K562 (cell line): ENCODE measurements around the gene CPNE1. TPM values are rescaled to one million over a fixed set of nuclear protein-coding genes. Genes with fewer than 3 reads are reported as not detected.

Source experiments
- ARHGAP35 ChIP-seq: fragments of 450-650 bp; IDR thresholded peaks from 2 replicates; pipeline ENCODE4 v1.6.1; 2018; ENCODE audit not compliant: partially characterized antibody
- CHAMP1 ChIP-seq: fragments of 450-650 bp; IDR thresholded peaks from 2 replicates; pipeline ENCODE4 v1.6.1; 2016; ENCODE audit warnings: mild to moderate bottlenecking
- ELF1 ChIP-seq: fragments of 200-800 bp; sonication (Bioruptor generic); IDR thresholded peaks from 2 replicates; pipeline ENCODE4 v1.6.1; 2016; ENCODE audit warnings: missing genetic modification characterization, missing compliant biosample characterization
- GABPB2 ChIP-seq: fragments of 250-450 bp; sonication (Bioruptor Pico); conservative IDR thresholded peaks from 2 replicates; pipeline ENCODE4 v1.5.1; 2021; ENCODE audit warnings: mild to moderate bottlenecking
- HDAC1 ChIP-seq, 2 experiments: fragments of 450-650 bp; IDR thresholded peaks; 2 replicates each; pipeline ENCODE4 v1.6.1; 2016 to 2017; ENCODE audit warnings: inconsistent platforms in 1 of 2, mild to moderate bottlenecking in 1 of 2, moderate library complexity in 1 of 2
- KDM4B ChIP-seq, 2 experiments: fragments of 450-650 bp in 1 of 2; sonication (generic) in 1 of 2; IDR thresholded peaks; 2 replicates each; pipeline ENCODE4 v1.6.1; 2016 to 2017; ENCODE audit warnings: borderline replicate concordance in 2 of 2, antibody characterized with exemption in 1 of 2, low read depth in 1 of 2, mild to moderate bottlenecking in 1 of 2
- MCM3 ChIP-seq: fragments of 450-650 bp; IDR thresholded peaks from 2 replicates; pipeline ENCODE4 v1.6.1; 2016
- MEIS2 ChIP-seq: fragments of 450-650 bp; IDR thresholded peaks from 2 replicates; pipeline ENCODE4 v1.6.1; 2014; ENCODE audit warnings: mild to moderate bottlenecking; ENCODE audit not compliant: partially characterized antibody
- NFATC3 ChIP-seq: fragments of 450-650 bp; IDR thresholded peaks from 2 replicates; pipeline ENCODE4 v1.6.1; 2017; ENCODE audit warnings: mild to moderate bottlenecking
- NR2F6 ChIP-seq: fragments of 450-650 bp; formaldehyde crosslinking; IDR thresholded peaks from 2 replicates; pipeline ENCODE4 v1.4.0; 2020; ENCODE audit warnings: mild to moderate bottlenecking
- PHF20 ChIP-seq: fragments of 450-650 bp; IDR thresholded peaks from 2 replicates; pipeline ENCODE4 v1.6.1; 2018; ENCODE audit not compliant: partially characterized antibody
- PML ChIP-seq: IDR thresholded peaks from 2 replicates; pipeline ENCODE4 v1.6.1; 2012; ENCODE audit warnings: low read length, inconsistent platforms
- SRSF1 ChIP-seq: fragments of 200-400 bp; formaldehyde crosslinking; IDR thresholded peaks from 2 replicates; pipeline ENCODE4 v1.6.1; 2017; ENCODE audit warnings: mild to moderate bottlenecking, low read depth, low read length, moderate library complexity
- TEAD1 ChIP-seq, 2 experiments: fragments of 450-650 bp in 1 of 2; sonication (generic) in 1 of 2; formaldehyde crosslinking; IDR thresholded peaks; 2 replicates each; pipeline versions ENCODE4 v1.4.0 to v1.8.0; 2020 to 2022; ENCODE audit warnings: mild to moderate bottlenecking in 2 of 2, missing genetic modification reagents in 1 of 2
- TGIF2 ChIP-seq: sonication (generic); formaldehyde crosslinking; IDR thresholded peaks from 2 replicates; pipeline ENCODE4 v1.8.1; 2022; ENCODE audit warnings: mild to moderate bottlenecking, missing genetic modification reagents, moderate library complexity
- ZBTB33 ChIP-seq: sonication (generic); formaldehyde crosslinking; IDR thresholded peaks from 2 replicates; pipeline ENCODE4 v1.8.1; 2023; ENCODE audit warnings: mild to moderate bottlenecking, missing genetic modification reagents
- polyA plus RNA-seq, 8 experiments: library from polyadenylated mRNA; depleted of rRNA in 4 of 8; stranded (reverse) in 5 of 8; unstranded in 3 of 8; fragments of >200 nt; fragmentation: Nextera tagmentation in 2 of 8; fragmentation: Illumina TruSeq in 1 of 8; extraction: Ambion mirVana in 2 of 8; extraction: Trizol in 1 of 8; gene quantifications; 2 replicates each; pipeline versions ENCODE4 v1.2.1 to v1.2.3, GENCODE V29; 2011 to 2014; ENCODE audit warnings: inconsistent platforms in 1 of 8, missing spikeins in 1 of 8
- total RNA-seq, 7 experiments: library from RNA; depleted of rRNA in 6 of 7; stranded (reverse); fragments of >200 nt in 6 of 7; fragmentation: Illumina TruSeq in 2 of 7; extraction: Trizol in 2 of 7; gene quantifications; 2 replicates each; pipeline versions ENCODE4 v1.2.1 to v1.2.3, GENCODE V29; 2011 to 2021; ENCODE audit warnings: low replicate concordance in 1 of 7
- TF ChIP-seq, protein P1 (sequence below): fragments of 250-450 bp; sonication (Bioruptor Pico); IDR thresholded peaks from 2 replicates; pipeline ENCODE4 v1.5.0; 2021; ENCODE audit warnings: mild to moderate bottlenecking, moderate library complexity
- TF ChIP-seq, protein P2 (sequence below): fragments of 450-650 bp; formaldehyde crosslinking; IDR thresholded peaks from 2 replicates; pipeline ENCODE4 v1.4.0; 2020; ENCODE audit warnings: mild to moderate bottlenecking

CPNE1 gene
- total and polyA plus RNA-seq, 9 of the 15 experiments (the other 6 are each of a cell fraction or from before 2014, with no cell fraction given): 42.1 to 102 (median 56.0) TPM

DNA sequence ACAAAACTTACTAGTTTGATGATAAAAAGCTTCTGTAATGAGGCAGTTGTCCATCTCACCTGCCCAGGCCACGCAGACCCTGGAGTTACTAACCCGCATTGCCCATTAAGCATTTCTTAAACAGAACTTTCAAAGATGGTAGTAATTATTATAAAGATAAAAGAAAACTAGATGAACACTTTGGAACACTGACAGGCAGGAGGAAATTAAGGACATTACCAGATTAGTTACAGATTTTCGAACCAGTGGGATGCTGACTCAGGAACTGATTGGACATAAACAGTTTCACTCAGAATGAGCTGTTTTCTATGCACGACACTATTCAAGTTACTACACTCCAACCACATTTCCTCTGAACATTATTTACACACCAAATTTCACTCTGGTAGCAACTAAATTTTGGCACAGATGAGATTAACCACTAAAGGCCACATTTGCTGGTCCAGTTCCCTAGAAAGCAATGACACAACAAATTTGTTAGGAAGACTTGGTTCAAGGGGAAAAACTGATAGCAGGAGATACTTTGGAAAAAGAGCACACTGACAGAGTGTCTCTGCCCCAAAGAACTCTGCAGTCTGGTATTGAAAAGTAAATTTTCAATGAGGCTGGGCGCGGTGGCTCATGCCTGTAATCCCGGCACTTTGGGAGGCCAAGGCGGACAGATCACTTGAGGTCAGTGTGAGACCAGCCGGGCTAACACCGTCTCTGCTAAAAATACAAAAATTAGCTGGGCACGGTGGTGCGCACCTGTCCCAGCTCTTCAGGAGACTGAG, 37.5 kb upstream of the CPNE1 start (continued):
- TF ChIP-seq PML (peak; percentile 12), NR2F6 (CRISPR knock-in tag) (0 out of 2 replicates have a peak, but pooled peaks have one; percentile 39), NFATC3 (no peak), TEAD1 (CRISPR knock-in tag; IDR thresholded peaks at IDR 0.05) (no peak), TGIF2 (CRISPR knock-in tag) (no peak), CHAMP1 (no peak), MCM3 (no peak), ARHGAP35 (no peak), PHF20 (no peak), SRSF1 (no peak), GABPB2 (CRISPR knock-in tag) (no peak), ELF1 (tag) (no peak), KDM4B (IDR thresholded peaks at IDR 0.05; ENCODE audit: borderline replicate concordance in 2 of 2, low read depth in 1 of 2) (no peak), HDAC1 (IDR thresholded peaks at IDR 0.05) (no peak), ZBTB33 (CRISPR knock-in tag) (0 out of 2 replicates have a peak, but pooled peaks have one; percentile 24), MEIS2 (no peak)
- TF ChIP-seq, protein P1, sequence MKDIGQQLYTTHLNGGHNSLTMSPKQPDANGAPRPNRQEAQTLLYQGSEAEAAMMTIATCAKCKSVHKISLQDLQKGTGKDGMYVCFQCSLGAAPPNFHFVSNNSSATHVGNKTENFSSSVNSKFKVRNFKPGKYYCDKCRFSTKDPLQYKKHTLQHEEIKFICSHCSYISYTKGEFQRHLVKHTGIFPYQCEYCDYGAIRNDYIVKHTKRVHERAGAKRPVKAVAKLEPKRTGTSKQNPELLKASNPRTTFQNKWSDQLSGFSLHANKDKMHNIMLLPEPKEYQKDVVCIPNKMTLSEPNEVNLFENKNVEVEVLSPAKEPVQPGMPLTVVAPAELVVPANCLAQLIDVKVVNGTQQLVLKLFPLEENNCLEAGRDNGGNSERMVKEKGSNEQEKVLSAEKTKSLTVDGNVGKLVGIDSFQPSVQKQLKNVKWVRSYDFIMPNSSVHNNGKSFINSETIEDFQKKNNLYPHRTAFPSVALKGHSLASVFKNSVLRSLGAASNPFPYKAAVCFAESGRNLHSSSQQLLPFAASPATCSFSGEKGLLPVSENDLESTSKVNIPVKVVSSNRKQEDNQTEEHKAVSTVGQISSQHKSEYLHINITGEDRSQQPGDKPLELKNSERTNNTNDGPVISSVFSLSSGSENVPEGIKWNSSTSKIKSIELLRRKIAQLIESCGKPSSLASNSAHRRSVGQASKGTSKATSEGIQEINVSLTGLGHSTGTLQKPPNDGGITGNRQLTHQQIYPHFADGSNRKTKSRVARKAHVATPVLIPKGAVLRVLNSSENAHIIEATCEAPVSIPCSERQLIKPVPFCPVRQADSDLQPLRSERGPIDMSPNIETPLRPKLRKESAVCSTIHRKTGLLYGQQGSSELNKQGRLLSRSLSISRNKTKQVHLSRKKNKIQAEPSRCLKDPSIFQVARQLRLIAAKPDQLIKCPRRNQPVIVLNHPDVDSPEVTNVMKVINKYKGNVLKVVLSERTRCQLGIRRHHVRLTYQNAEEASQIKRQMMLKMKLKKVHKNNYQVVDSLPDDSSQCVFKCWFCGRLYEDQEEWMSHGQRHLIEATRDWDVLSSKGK (CRISPR knock-in tag): no peak
- TF ChIP-seq, protein P2, sequence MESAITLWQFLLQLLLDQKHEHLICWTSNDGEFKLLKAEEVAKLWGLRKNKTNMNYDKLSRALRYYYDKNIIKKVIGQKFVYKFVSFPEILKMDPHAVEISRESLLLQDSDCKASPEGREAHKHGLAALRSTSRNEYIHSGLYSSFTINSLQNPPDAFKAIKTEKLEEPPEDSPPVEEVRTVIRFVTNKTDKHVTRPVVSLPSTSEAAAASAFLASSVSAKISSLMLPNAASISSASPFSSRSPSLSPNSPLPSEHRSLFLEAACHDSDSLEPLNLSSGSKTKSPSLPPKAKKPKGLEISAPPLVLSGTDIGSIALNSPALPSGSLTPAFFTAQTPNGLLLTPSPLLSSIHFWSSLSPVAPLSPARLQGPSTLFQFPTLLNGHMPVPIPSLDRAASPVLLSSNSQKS: no peak
